OCI-LY7 (cell line): Measurements from ENCODE around the gene SAP30BP. TPM values are rescaled to one million over a fixed set of nuclear protein-coding genes. Genes with fewer than 3 reads are reported as not detected.

Experiments used
- BruUV-seq: library from RNA; stranded (reverse); fragments of 400-500 nt; replicated peaks from 2 replicates; lab custom pipeline; 2021; lab: Mats Ljungman, UMichigan
- CTCF ChIA-PET: fragments of 300-600 bp; sonication (Branson Sonifier 250); formaldehyde crosslinking; loops from one replicate; lab custom pipeline; 2022; ENCODE audit warnings: antibody characterized with exemption; ENCODE audit not compliant: unreplicated experiment; lab: Charles Lee
- POLR2A ChIA-PET: fragments of 300-600 bp; sonication (Branson Sonifier 250); formaldehyde crosslinking; loops from one replicate; lab custom pipeline; 2022; ENCODE audit warnings: antibody characterized with exemption; lab: Charles Lee
- DNase-seq: peaks from one replicate; pipeline ENCODE4 v3.0.0-alpha.2; 2015; ENCODE audit warnings: low spot score
- H2AFZ ChIP-seq: fragments of 200-600 bp; sonication (generic), shearing (Covaris generic); 2 replicates; pipeline ENCODE4 v1.6.1; 2014; ENCODE audit warnings: mild to moderate bottlenecking, antibody characterized with exemption, low read length, moderate library complexity
- H3K27ac ChIP-seq: fragments of 200-600 bp; sonication (generic); 2 replicates; pipeline ENCODE4 v1.5.1; 2014; ENCODE audit warnings: mixed run types, low read depth, mild to moderate bottlenecking, moderate library complexity, low read length, inconsistent platforms; ENCODE audit not compliant: poor library complexity, severe bottlenecking
- H3K36me3 ChIP-seq: fragments of 200-600 bp; sonication (generic); 2 replicates; pipeline ENCODE4 v1.6.1; 2014; ENCODE audit warnings: mild to moderate bottlenecking, antibody characterized with exemption, low read length, moderate library complexity, mixed read lengths; ENCODE audit not compliant: insufficient read depth
- H3K4me1 ChIP-seq: fragments of 200-600 bp; sonication (generic); 2 replicates; pipeline ENCODE4 v1.5.1; 2014; ENCODE audit warnings: mild to moderate bottlenecking, low read length; ENCODE audit not compliant: insufficient read depth, poor library complexity, severe bottlenecking
- H3K4me2 ChIP-seq: fragments of 200-600 bp; sonication (generic); 2 replicates; pipeline ENCODE4 v1.6.1; 2014; ENCODE audit warnings: mild to moderate bottlenecking, low read length
- H3K4me3 ChIP-seq: fragments of 200-600 bp; sonication (generic); 2 replicates; pipeline ENCODE4 v1.5.1; 2014; ENCODE audit warnings: mild to moderate bottlenecking, low read depth, low read length; ENCODE audit not compliant: poor library complexity, severe bottlenecking
- H3K79me2 ChIP-seq: fragments of 200-600 bp; sonication (generic); 2 replicates; pipeline ENCODE4 v1.6.1; 2016; ENCODE audit warnings: low read depth, mild to moderate bottlenecking, low read length, moderate library complexity, mixed read lengths; ENCODE audit not compliant: insufficient read depth
- H3K9me2 ChIP-seq: fragments of 200-600 bp; sonication (generic); 2 replicates; pipeline ENCODE4 v1.6.1; 2016; ENCODE audit warnings: mild to moderate bottlenecking, low read length, mixed read lengths; ENCODE audit not compliant: insufficient read depth
- H3K9me3 ChIP-seq: fragments of 200-600 bp; sonication (generic); 2 replicates; pipeline ENCODE4 v1.6.1; 2014; ENCODE audit warnings: mild to moderate bottlenecking, mixed run types, low read length, mixed read lengths
- H4K20me1 ChIP-seq: fragments of 200-600 bp; sonication (generic); 2 replicates; pipeline ENCODE4 v1.6.1; 2014; ENCODE audit warnings: mild to moderate bottlenecking, antibody characterized with exemption, low read length, moderate library complexity, mixed read lengths; ENCODE audit not compliant: insufficient read depth
- CTCF ChIP-seq: fragments of 200-600 bp; sonication (generic); conservative IDR thresholded peaks from 2 replicates; pipeline ENCODE4 v1.5.1; 2014; ENCODE audit warnings: mild to moderate bottlenecking, antibody characterized with exemption, low read length, moderate library complexity, mixed read lengths
- EZH2phosphoT487 ChIP-seq: fragments of 200-600 bp; sonication (generic); IDR thresholded peaks from 2 replicates; pipeline ENCODE4 v1.6.1; 2018; ENCODE audit warnings: low read depth, borderline replicate concordance, mild to moderate bottlenecking, mixed run types, antibody characterized with exemption, low read length, moderate library complexity, mixed read lengths
- intact Hi-C: fragments of 100-400 bp; cut with micrococcal nuclease; formaldehyde crosslinking; loops from one replicate; pipeline ENCODE4 v1.10.0; 2022; ENCODE audit not compliant: unreplicated experiment
- total RNA-seq, 2 experiments: library from RNA; depleted of rRNA in 1 of 2; stranded (reverse); fragments of >200 nt in 1 of 2; shearing (Covaris generic) in 1 of 2; gene quantifications; 2 replicates each; pipeline ENCODE4 v1.2.3, GENCODE V29; 2014 to 2022

Gene SAP30BP
- total RNA-seq, 2 experiments from 2014 or later: 127 to 187 TPM

GRCh38 chr17:75706042-75706728, 39.0 kb downstream of the SAP30BP start:
- TSS peak; percentile 39 for BruUV-seq
- no peaks in the 10 kb centered on the region for H3K79me2 ChIP-seq
- H3K9me3 ChIP-seq: no peaks in the 10 kb centered on the region
- intact Hi-C loops: no loop called here
- CTCF ChIA-PET: interaction anchor here (1.2 kb wide), 1 partner anchor 16 kb away, joined by 3 read pairs; no protein-coding TSS in a partner anchor
- DNase-seq: no peak
- POLR2A ChIA-PET: no interaction called here
- H4K20me1 ChIP-seq: no peaks in the 10 kb centered on the region
- TF ChIP-seq EZH2phosphoT487: no peak
- TF ChIP-seq CTCF: 0 out of 2 replicates have a peak, but pooled peaks have one; percentile 21
- no peak overlapping the region for H3K4me2 ChIP-seq
- peaks cover 77% of the 10 kb centered on the region for H3K36me3 ChIP-seq
- no peak overlapping the region for H3K27ac ChIP-seq
- no peak overlapping the region for H3K4me3 ChIP-seq
- H3K4me1 ChIP-seq: no peaks in the 10 kb centered on the region
- H2AFZ ChIP-seq: no peak overlapping the region
- H3K9me2 ChIP-seq: no peaks in the 10 kb centered on the region

- Histone ChIP-seq H3K27ac (no peak overlapping the region), H3K4me2 (no peak overlapping the region), H2AFZ (no peak overlapping the region), H4K20me1 (no peaks in the 10 kb centered on the region), H3K36me3 (peaks cover 68% of the 10 kb centered on the region), H3K4me3 (no peak overlapping the region), H3K9me3 (no peaks in the 10 kb centered on the region), H3K79me2 (no peaks in the 10 kb centered on the region), H3K4me1 (no peaks in the 10 kb centered on the region), H3K9me2 (no peaks in the 10 kb centered on the region)
- TF ChIP-seq CTCF (no peak), EZH2phosphoT487 (no peak)
- no TSS peak for BruUV-seq
- no peak for DNase-seq
- POLR2A ChIA-PET: no interaction called here
- CTCF ChIA-PET: interaction anchor here (1.2 kb wide), 1 partner anchor 17 kb away, joined by 3 read pairs; no protein-coding TSS in a partner anchor
- intact Hi-C loops: no loop called here
These were observed 40.0 kb downstream of the SAP30BP start for GRCh38 chr17:75707079-75707571.

GRCh38 chr17:75712446-75712845, 45.3 kb downstream of the SAP30BP start:
- TF ChIP-seq CTCF (no peak), EZH2phosphoT487 (no peak)
- BruUV-seq: no TSS peak

More at GRCh38 chr17:75712446-75712845, 45.3 kb downstream of the SAP30BP start:
- H3K27ac ChIP-seq: no peak overlapping the region
- CTCF ChIA-PET: no interaction called here
- no peaks in the 10 kb centered on the region for H3K4me1 ChIP-seq
- intact Hi-C loops: loop anchor here (5.0 kb wide), 1 partner anchor 35 kb away; no protein-coding TSS in a partner anchor
- no peaks in the 10 kb centered on the region for H3K79me2 ChIP-seq
- H3K9me2 ChIP-seq: no peaks in the 10 kb centered on the region
- H3K9me3 ChIP-seq: no peaks in the 10 kb centered on the region
- no peak overlapping the region for H2AFZ ChIP-seq
- no peak overlapping the region for H3K4me2 ChIP-seq
- H4K20me1 ChIP-seq: no peaks in the 10 kb centered on the region
- no peak for DNase-seq
- H3K36me3 ChIP-seq: peaks cover 15% of the 10 kb centered on the region
- no peak overlapping the region for H3K4me3 ChIP-seq
- POLR2A ChIA-PET: no interaction called here
